ENCODE data around the gene LRSAM1.

LRSAM1 gene

GRCh38 chr9:127450830-127451607, at the start of gene LRSAM1, which contains the start of gene RPL12:
Gene LRSAM1 (plus strand): TSS chr9:127451510. CDS start chr9:127454528, 3,018 bp downstream.
Gene RPL12 (minus strand): TSS chr9:127451406. CDS start chr9:127451317, 89 bp downstream.
- peak; percentile 98 to 99 for DNase-seq (ENCODE audit: low read depth in 2 of 2)

- no peak for DNase-seq (ENCODE audit: low read depth in 2 of 2)
These were observed 48.8 kb upstream of the LRSAM1 start for GRCh38 chr9:127402401-127403090.

GRCh38 chr9:127403507-127404192, 47.7 kb upstream of the LRSAM1 start:
- no peak for DNase-seq (ENCODE audit: low read depth in 2 of 2)

DNA sequence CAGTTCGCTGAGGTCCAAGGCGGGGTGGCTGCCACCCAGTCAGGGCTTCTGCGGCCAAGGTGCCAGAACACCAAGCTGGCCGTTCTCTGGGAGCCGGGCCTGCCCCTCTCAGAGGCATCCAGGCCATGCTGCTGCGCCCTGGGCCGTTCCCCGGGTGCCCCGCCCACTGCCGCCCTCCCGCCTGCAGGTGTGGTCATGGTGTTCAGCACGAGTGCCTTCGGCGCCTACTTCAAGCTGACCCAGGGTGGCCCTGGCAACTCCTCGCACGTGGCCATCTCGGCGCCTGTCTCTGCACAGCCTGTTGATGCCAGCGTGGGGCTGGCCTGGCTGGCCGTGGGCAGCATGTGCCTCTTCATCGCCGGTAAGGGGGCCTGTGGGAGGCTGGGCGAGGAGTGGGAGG, 46.7 kb upstream of the LRSAM1 start:
- no peak for DNase-seq (ENCODE audit: low read depth in 2 of 2)

GRCh38 chr9:127405344-127406125, 45.8 kb upstream of the LRSAM1 start:
- no peak for DNase-seq (ENCODE audit: low read depth in 2 of 2)

- no peak for DNase-seq (ENCODE audit: low read depth in 2 of 2)
These were observed 44.4 kb upstream of the LRSAM1 start for GRCh38 chr9:127406799-127407491.

DNA sequence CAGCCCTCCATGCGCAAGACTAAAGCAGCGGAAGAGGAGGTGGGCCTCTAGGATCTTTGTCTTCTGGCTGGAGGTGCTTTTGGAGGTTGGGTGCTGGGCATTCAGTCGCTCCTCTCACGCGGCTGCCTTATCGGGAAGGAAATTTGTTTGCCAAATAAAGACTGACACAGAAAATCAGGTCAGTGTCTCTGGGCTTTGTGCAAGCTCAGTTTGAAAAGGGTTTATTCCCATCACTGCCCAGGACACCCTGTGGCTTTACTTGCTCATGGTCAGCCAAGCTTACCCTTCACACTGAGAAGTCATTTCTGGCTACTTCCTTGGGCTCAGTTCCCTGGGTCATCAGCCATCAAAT, 43.8 kb upstream of the LRSAM1 start:
- DNase-seq (ENCODE audit: low read depth in 2 of 2) = no peak

- DNase-seq (ENCODE audit: low read depth in 2 of 2) = no peak
These were observed 40.2 kb upstream of the LRSAM1 start for GRCh38 chr9:127411122-127411521.

GRCh38 chr9:127415141-127415540, 36.2 kb upstream of the LRSAM1 start:
- no peak for DNase-seq (ENCODE audit: low read depth in 2 of 2)

GRCh38 chr9:127415657-127416056, 35.7 kb upstream of the LRSAM1 start:
- DNase-seq (ENCODE audit: low read depth in 2 of 2) = no peak

DNA sequence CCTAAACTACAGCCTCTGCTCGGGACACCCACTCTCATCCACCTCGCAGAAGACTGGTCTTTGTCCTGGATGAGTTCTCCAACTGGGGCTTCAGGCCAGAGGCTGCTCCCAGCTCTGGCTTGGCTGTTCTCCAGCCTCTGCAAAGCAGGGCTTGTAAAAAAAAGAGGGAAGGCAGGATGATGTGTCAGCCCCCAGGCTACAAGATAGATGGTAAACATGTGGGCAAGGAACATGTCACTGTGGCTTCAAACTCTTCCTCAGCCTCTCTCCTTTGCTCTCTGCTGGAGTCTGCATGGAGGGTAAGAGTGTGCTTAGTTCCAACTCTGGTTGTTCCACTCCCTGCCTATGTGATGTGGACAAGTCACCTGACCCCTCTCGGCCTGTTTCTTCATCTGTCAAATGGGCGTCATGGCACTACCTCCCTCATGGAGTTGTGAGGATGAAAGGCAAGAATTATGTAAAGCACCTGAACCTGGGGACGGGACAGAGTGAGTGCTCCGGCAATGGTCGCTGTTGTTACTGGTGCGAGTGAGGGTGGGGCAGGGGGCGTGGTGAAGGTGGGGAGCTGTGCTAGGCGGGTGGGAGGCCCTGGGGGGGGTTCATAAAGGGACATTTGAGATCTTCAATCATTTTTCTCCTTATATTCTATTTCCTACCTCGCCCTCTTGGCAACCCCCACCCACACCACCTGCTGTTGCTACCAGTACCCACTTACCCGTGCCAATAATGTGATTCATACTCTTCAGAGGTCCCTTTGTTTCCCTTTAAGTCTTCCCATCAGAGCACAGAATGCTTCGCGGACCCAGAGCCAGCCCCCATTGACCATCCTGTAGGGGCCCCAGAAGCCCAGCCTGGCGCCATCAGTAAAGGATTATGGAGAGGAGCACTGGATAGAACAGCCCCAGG, 33.9 kb upstream of the LRSAM1 start:
- DNase-seq (ENCODE audit: low read depth in 2 of 2) = no peak

GRCh38 chr9:127418037-127418471, 33.3 kb upstream of the LRSAM1 start:
- peak in 1 of 2 donors; percentile 31 for DNase-seq (ENCODE audit: low read depth in 2 of 2)

DNA sequence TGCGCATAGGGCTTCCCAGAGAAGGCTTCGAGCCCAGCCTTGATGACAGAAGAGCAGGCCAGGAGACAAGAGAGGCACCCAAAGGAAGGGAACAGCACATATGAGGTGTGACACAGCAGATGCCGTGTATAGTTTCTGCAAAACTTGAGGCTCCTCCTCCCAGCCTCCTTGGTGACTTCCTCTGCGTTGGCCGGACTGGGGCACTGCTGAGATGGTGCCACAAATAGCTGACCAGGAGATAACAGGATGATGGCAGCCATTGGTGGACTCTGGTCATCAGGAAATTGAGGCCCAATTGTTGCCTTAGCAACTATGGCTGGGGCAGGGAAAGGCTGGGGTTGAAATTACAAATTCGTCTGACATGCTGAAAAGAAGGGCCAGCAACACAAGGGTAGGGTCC, 32.0 kb upstream of the LRSAM1 start:
- DNase-seq (ENCODE audit: low read depth in 2 of 2) = no peak

GRCh38 chr9:127421057-127421456, 30.3 kb upstream of the LRSAM1 start:
- DNase-seq (ENCODE audit: low read depth in 2 of 2) = no peak

GRCh38 chr9:127422133-127422782, 29.1 kb upstream of the LRSAM1 start:
- no peak for DNase-seq (ENCODE audit: low read depth in 2 of 2)

GRCh38 chr9:127422787-127423186, 28.5 kb upstream of the LRSAM1 start:
- DNase-seq (ENCODE audit: low read depth in 2 of 2) = no peak

GRCh38 chr9:127423476-127423933, 27.8 kb upstream of the LRSAM1 start:
- no peak for DNase-seq (ENCODE audit: low read depth in 2 of 2)

DNA sequence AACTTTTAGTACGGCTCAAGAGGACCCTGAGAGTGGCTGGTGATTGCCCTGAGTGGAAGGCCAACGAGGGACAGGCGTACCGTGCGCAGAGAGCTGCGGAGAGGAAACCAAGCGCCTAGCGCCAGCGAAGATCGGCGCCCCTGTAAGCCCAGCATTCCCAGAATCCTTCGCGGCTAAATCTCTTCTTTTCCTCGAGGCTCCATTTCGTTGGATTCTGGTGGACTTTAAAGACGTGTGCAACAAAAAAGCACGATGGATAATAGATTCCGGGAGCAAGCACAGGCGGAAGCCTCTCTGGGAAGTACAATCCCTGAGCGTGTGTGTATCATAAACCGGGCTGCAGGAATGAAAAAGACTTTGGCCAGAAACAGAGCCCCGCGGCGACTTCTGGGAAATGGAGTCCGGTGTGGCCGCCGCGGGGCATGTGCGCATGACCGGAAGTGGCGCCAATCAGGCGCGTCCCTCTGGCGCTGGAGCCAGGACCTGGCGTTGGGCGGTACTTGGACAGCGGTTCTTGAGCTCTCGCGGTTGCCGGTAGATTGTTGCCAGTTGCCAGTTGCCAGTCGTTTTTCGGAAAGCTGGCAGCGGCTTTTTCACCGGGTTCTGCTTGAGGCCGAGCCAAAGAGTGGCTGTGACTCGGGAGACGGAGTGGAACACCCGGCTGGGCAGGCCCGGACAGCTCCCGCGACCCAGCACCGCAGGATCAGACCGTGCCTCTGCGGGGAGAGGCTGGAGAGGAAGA, 27.2 kb upstream of the LRSAM1 start, which contains the start of gene ZNF79:
Gene ZNF79, plus strand, starts transcription at position 449 of the 742 bp plus-strand sequence. CDS start 406 bp downstream, outside the sequence.
- DNase-seq (ENCODE audit: low read depth in 2 of 2) = peak; percentile 82 to 87

GRCh38 chr9:127424676-127424999, 26.7 kb upstream of the LRSAM1 start:
- DNase-seq (ENCODE audit: low read depth in 2 of 2) = no peak
